Ascending aorta (tissue), 2 donors: Measurements from ENCODE around the gene CNDP1. TPM values are rescaled to one million over a fixed set of nuclear protein-coding genes. Genes with fewer than 3 reads are reported as not detected.
A peak's percentile ranks its signal among the peaks of the same experiment; 100 is the strongest.

Experiments used
- DNase-seq, 2 donors: peaks; one replicate each; pipeline ENCODE4 v3.0.0-alpha.2; 2019; ENCODE audit warnings: low spot score in 2 of 2
- H3K27ac ChIP-seq, 2 donors: fragments of 200-600 bp; sonication (generic); one replicate each; pipeline ENCODE4 v1.5.1; 2016 to 2017; ENCODE audit warnings: mild to moderate bottlenecking in 1 of 2
- H3K27me3 ChIP-seq: fragments of 200-600 bp; sonication (generic); one replicate; pipeline ENCODE4 v1.5.1; 2017
- H3K36me3 ChIP-seq, 2 donors: fragments of 200-600 bp; sonication (generic); one replicate each; pipeline ENCODE4 v1.5.1; 2016
- H3K4me1 ChIP-seq, 2 donors: fragments of 200-600 bp; sonication (generic); one replicate each; pipeline ENCODE4 v1.5.1; 2016 to 2017; ENCODE audit warnings: mild to moderate bottlenecking in 1 of 2
- H3K4me3 ChIP-seq, 2 donors: fragments of 200-600 bp; sonication (generic); one replicate each; pipeline ENCODE4 v1.5.1; 2016 to 2017; ENCODE audit warnings: mild to moderate bottlenecking in 1 of 2
- H3K9me3 ChIP-seq, 2 donors: fragments of 200-600 bp; sonication (generic); one replicate each; pipeline ENCODE4 v1.5.1; 2016
- CTCF ChIP-seq, 3 experiments: fragments of 200-600 bp in 2 of 3; fragments of 450-650 bp in 1 of 3; sonication (generic) in 2 of 3; IDR thresholded peaks; one replicate each; pipeline ENCODE4 v1.5.1; 2016 to 2019; ENCODE audit warnings: antibody characterized with exemption in 3 of 3, mild to moderate bottlenecking in 1 of 3, moderate library complexity in 1 of 3
- intact Hi-C: fragments of 100-400 bp; cut with DNase I; formaldehyde crosslinking; loops from one replicate; pipeline ENCODE4 v1.15.1; 2023
- total RNA-seq: library from RNA; depleted of rRNA; stranded (reverse); fragments of >200 nt; gene quantifications from one replicate; pipeline ENCODE4 v1.1.0, GENCODE V29; 2016

The CNDP1 gene
- total RNA-seq, 1 donor from 2014 or later = not detected

- no peaks in the 10 kb centered on the region for H3K9me3 ChIP-seq
- no peak for TF ChIP-seq CTCF (IDR thresholded peaks at IDR 0.05)
- intact Hi-C loops = no loop called here
Observed at GRCh38 chr18:74616494-74616893, 82.2 kb downstream of the CNDP1 start.

GRCh38 chr18:74617486-74617885 is 83.2 kb downstream of the CNDP1 start:
- Histone ChIP-seq H3K4me3 (no peak overlapping the region), H3K9me3 (no peaks in the 10 kb centered on the region), H3K36me3 (no peaks in the 10 kb centered on the region), H3K27ac (no peak overlapping the region), H3K27me3 (no peaks in the 10 kb centered on the region), H3K4me1 (no peaks in the 10 kb centered on the region)
- no peak for DNase-seq
- intact Hi-C loops = no loop called here
- TF ChIP-seq CTCF (IDR thresholded peaks at IDR 0.05) = no peak

More at GRCh38 chr18:74616494-74616893, 82.2 kb downstream of the CNDP1 start:
- Histone ChIP-seq H3K36me3 (no peaks in the 10 kb centered on the region), H3K4me1 (no peaks in the 10 kb centered on the region), H3K4me3 (no peak overlapping the region), H3K27me3 (no peaks in the 10 kb centered on the region), H3K27ac (no peak overlapping the region)
- no peak for DNase-seq

- Histone ChIP-seq H3K36me3 (no peaks in the 10 kb centered on the region), H3K27ac (no peak overlapping the region), H3K27me3 (no peaks in the 10 kb centered on the region), H3K4me3 (no peak overlapping the region), H3K4me1 (no peaks in the 10 kb centered on the region), H3K9me3 (no peaks in the 10 kb centered on the region)
- no peak for DNase-seq
- no peak for TF ChIP-seq CTCF (IDR thresholded peaks at IDR 0.05)
- intact Hi-C loops = no loop called here
Observed at GRCh38 chr18:74622072-74622471, 87.8 kb downstream of the CNDP1 start.

- H3K4me3 ChIP-seq = no peak overlapping the region
- H3K36me3 ChIP-seq = no peaks in the 10 kb centered on the region
- peak in 1 of 3 experiments; percentile 30 for TF ChIP-seq CTCF (IDR thresholded peaks at IDR 0.05)
- H3K27me3 ChIP-seq = no peaks in the 10 kb centered on the region
- no peaks in the 10 kb centered on the region for H3K9me3 ChIP-seq
- H3K27ac ChIP-seq = no peak overlapping the region
- DNase-seq = no peak
- intact Hi-C loops = no loop called here
- no peaks in the 10 kb centered on the region for H3K4me1 ChIP-seq
Observed at GRCh38 chr18:74623047-74623816, 88.9 kb downstream of the CNDP1 start.

GRCh38 chr18:74624466-74624865 is 90.2 kb downstream of the CNDP1 start:
- Histone ChIP-seq H3K4me3 (no peak overlapping the region), H3K36me3 (no peaks in the 10 kb centered on the region), H3K27me3 (no peaks in the 10 kb centered on the region), H3K27ac (no peak overlapping the region), H3K4me1 (no peaks in the 10 kb centered on the region), H3K9me3 (no peaks in the 10 kb centered on the region)
- no peak for TF ChIP-seq CTCF (IDR thresholded peaks at IDR 0.05)
- intact Hi-C loops = no loop called here
- no peak for DNase-seq
